Liver (tissue), 9 donors: Measurements from ENCODE around the gene CDC42BPB. TPM values are rescaled to one million over a fixed set of nuclear protein-coding genes. Genes with fewer than 3 reads are reported as not detected.
A peak's percentile ranks its signal among the peaks of the same experiment; 100 is the strongest.

Experiments
- DNase-seq: peaks from one replicate; pipeline ENCODE4 v3.0.0-alpha.2; 2017; ENCODE audit warnings: low spot score
- H3K27ac ChIP-seq, 2 donors: one replicate each; pipeline ENCODE4 v1.7.0; 2013; ENCODE audit warnings: inconsistent platforms in 2 of 2, low read length in 2 of 2, control low read depth in 1 of 2, low read depth in 1 of 2, mild to moderate bottlenecking in 1 of 2
- H3K27me3 ChIP-seq, 4 donors: one replicate each; pipeline versions ENCODE4 v1.6.1 to v1.7.0; 2013; ENCODE audit warnings: low read length in 3 of 4, inconsistent platforms in 1 of 4, mild to moderate bottlenecking in 1 of 4, moderate library complexity in 1 of 4; ENCODE audit not compliant: control insufficient read depth in 4 of 4, insufficient read depth in 4 of 4
- H3K36me3 ChIP-seq, 4 donors: one replicate each; pipeline versions ENCODE4 v1.6.1 to v1.7.0; 2013; ENCODE audit warnings: low read length in 3 of 4, mild to moderate bottlenecking in 3 of 4, low read depth in 1 of 4, moderate library complexity in 1 of 4; ENCODE audit not compliant: control insufficient read depth in 4 of 4, insufficient read depth in 3 of 4
- H3K4me1 ChIP-seq, 4 donors: one replicate each; pipeline versions ENCODE4 v1.6.1 to v1.7.0; 2013; ENCODE audit warnings: low read length in 3 of 4, mild to moderate bottlenecking in 3 of 4, moderate library complexity in 1 of 4; ENCODE audit not compliant: control insufficient read depth in 4 of 4, insufficient read depth in 4 of 4
- H3K4me3 ChIP-seq, 3 donors: one replicate each; pipeline versions ENCODE4 v1.6.1 to v1.7.0; 2013; ENCODE audit warnings: low read length in 3 of 3, control low read depth in 1 of 3, low read depth in 1 of 3, mild to moderate bottlenecking in 1 of 3
- H3K9ac ChIP-seq, 2 donors: one replicate each; pipeline ENCODE4 v1.7.0; 2013; ENCODE audit warnings: low read length in 2 of 2, mild to moderate bottlenecking in 2 of 2, moderate library complexity in 2 of 2, control low read depth in 1 of 2, low read depth in 1 of 2
- H3K9me3 ChIP-seq, 4 donors: one replicate each; pipeline versions ENCODE4 v1.6.1 to v1.7.0; 2013; ENCODE audit warnings: low read length in 3 of 4; ENCODE audit not compliant: control insufficient read depth in 4 of 4
- ATF3 ChIP-seq: IDR thresholded peaks from 2 replicates; pipeline ENCODE4 v1.6.1; 2016; ENCODE audit warnings: antibody characterized with exemption
- CTCF ChIP-seq: fragments of 150-350 bp; IDR thresholded peaks from 2 replicates; pipeline ENCODE4 v1.5.1; 2017; ENCODE audit warnings: improper control_type of control experiment, low read depth, low read length; ENCODE audit not compliant: missing input control
- EGR1 ChIP-seq, 2 donors: IDR thresholded peaks; 2 replicates each; pipeline ENCODE4 v1.6.1; 2016 to 2018; ENCODE audit warnings: antibody characterized with exemption in 2 of 2, low read depth in 2 of 2
- FOXA1 ChIP-seq: IDR thresholded peaks from 2 replicates; pipeline ENCODE4 v1.6.1; 2016; ENCODE audit warnings: antibody characterized with exemption
- FOXA2 ChIP-seq: IDR thresholded peaks from 2 replicates; pipeline ENCODE4 v1.6.1; 2016; ENCODE audit warnings: antibody characterized with exemption
- HNF4A ChIP-seq, 2 donors: conservative IDR thresholded peaks; 2 replicates each; pipeline ENCODE4 v1.6.1; 2016; ENCODE audit warnings: antibody characterized with exemption in 2 of 2, mild to moderate bottlenecking in 2 of 2
- HNF4G ChIP-seq: IDR thresholded peaks from 2 replicates; pipeline ENCODE4 v1.6.1; 2016; ENCODE audit warnings: antibody characterized with exemption
- JUND ChIP-seq, 2 donors: IDR thresholded peaks; 2 replicates each; pipeline ENCODE4 v1.6.1; 2016; ENCODE audit warnings: antibody characterized with exemption in 2 of 2
- NR2F2 ChIP-seq: IDR thresholded peaks from 2 replicates; pipeline ENCODE4 v1.6.1; 2016; ENCODE audit warnings: antibody characterized with exemption
- RAD21 ChIP-seq, 2 donors: IDR thresholded peaks; 2 replicates each; pipeline ENCODE4 v1.6.1; 2016; ENCODE audit warnings: antibody characterized with exemption in 2 of 2, mild to moderate bottlenecking in 2 of 2
- REST ChIP-seq: IDR thresholded peaks from 2 replicates; pipeline ENCODE4 v1.6.1; 2016; ENCODE audit warnings: antibody characterized with exemption, mild to moderate bottlenecking
- RXRA ChIP-seq, 2 donors: IDR thresholded peaks; 2 replicates each; pipeline ENCODE4 v1.6.1; 2017 to 2018; ENCODE audit warnings: antibody characterized with exemption in 2 of 2, mild to moderate bottlenecking in 1 of 2
- SP1 ChIP-seq: IDR thresholded peaks from 2 replicates; pipeline ENCODE4 v1.6.1; 2018; ENCODE audit warnings: antibody characterized with exemption, mild to moderate bottlenecking
- TAF1 ChIP-seq: conservative IDR thresholded peaks from 2 replicates; pipeline ENCODE4 v1.6.1; 2016; ENCODE audit warnings: antibody characterized with exemption, mild to moderate bottlenecking
- YY1 ChIP-seq: IDR thresholded peaks from 2 replicates; pipeline ENCODE4 v1.6.1; 2016; ENCODE audit warnings: antibody characterized with exemption, mild to moderate bottlenecking
- ZBTB33 ChIP-seq: IDR thresholded peaks from 2 replicates; pipeline ENCODE4 v1.6.1; 2016; ENCODE audit warnings: antibody characterized with exemption
- WGBS: extraction: QIAGEN DNeasy Blood & Tissue Kit; methylation state at CpG from one replicate; pipeline ENCODE4 v1.1.7; 2013; 5-methylcytosine and 5-hydroxymethylcytosine counted together
- polyA plus RNA-seq, 2 donors: library from polyadenylated mRNA; stranded (reverse) in 1 of 2; unstranded in 1 of 2; fragments of 200-250 nt in 1 of 2; fragments of >200 nt in 1 of 2; fragmentation: Nextera tagmentation in 1 of 2; extraction: Ambion mirVana in 1 of 2; gene quantifications; one replicate each; pipeline versions ENCODE4 v1.2.1 to v1.2.3, GENCODE V29; 2013 to 2015
- total RNA-seq, 2 donors: library from RNA; depleted of rRNA; stranded (reverse); fragments of >200 nt; gene quantifications; one replicate each; pipeline ENCODE4 v1.2.3, GENCODE V29; 2014
- donor health status: healthy.
- donor health status: healthy.
- donor health status: healthy.
- donor health status: healthy.
- donor health status: healthy.

The CDC42BPB gene
- total and polyA plus RNA-seq, 4 donors = 4.1 to 78.7 (median 29.7) TPM

GRCh38 chr14:103014466-103015228 is 42.7 kb downstream of the CDC42BPB start:
- no peaks in the 10 kb centered on the region for H3K27me3 ChIP-seq
- TF ChIP-seq REST = no peak
- TF ChIP-seq NR2F2 = no peak
- no peak for TF ChIP-seq EGR1 (IDR thresholded peaks at IDR 0.05; ENCODE audit: low read depth in 2 of 2)
- TF ChIP-seq RXRA (IDR thresholded peaks at IDR 0.05) = no peak
- TF ChIP-seq RAD21 (IDR thresholded peaks at IDR 0.05) = no peak
- TF ChIP-seq FOXA1 = no peak
- no peak for TF ChIP-seq FOXA2
- TF ChIP-seq HNF4A (conservative IDR thresholded peaks at IDR 0.05) = no peak
- no peak for TF ChIP-seq HNF4G
- no peak for TF ChIP-seq ATF3
- TF ChIP-seq YY1 = no peak
- TF ChIP-seq TAF1 = no peak
- no peak for TF ChIP-seq ZBTB33
- no peak for TF ChIP-seq CTCF
- TF ChIP-seq SP1 = no peak
- no peak for TF ChIP-seq JUND (IDR thresholded peaks at IDR 0.05)
- no peak for DNase-seq
- no peak overlapping the region for H3K9ac ChIP-seq
- H3K9me3 ChIP-seq = no peaks in the 10 kb centered on the region
- peaks cover 2 to 15% (median 7%) of the 10 kb centered on the region in 4 donors for H3K4me1 ChIP-seq
- WGBS = 69% methylated on average over 11 of the region's 11 CpGs
- H3K4me3 ChIP-seq = no peak overlapping the region
- peaks cover 0 to 5% (median under 1%) of the 10 kb centered on the region in 4 donors for H3K36me3 ChIP-seq
- H3K27ac ChIP-seq = peak overlapping the region in 1 of 2 donors; percentile 4

GRCh38 chr14:103013028-103013427 is 44.3 kb downstream of the CDC42BPB start:
- H3K27me3 ChIP-seq = no peaks in the 10 kb centered on the region
- no peaks in the 10 kb centered on the region for H3K9me3 ChIP-seq
- TF ChIP-seq FOXA2 (no peak), NR2F2 (no peak), EGR1 (IDR thresholded peaks at IDR 0.05; ENCODE audit: low read depth in 2 of 2) (no peak)
- peaks cover 2 to 5% (median 3%) of the 10 kb centered on the region in 4 donors for H3K36me3 ChIP-seq
- 97% methylated on average over 12 of the region's 12 CpGs for WGBS
- H3K9ac ChIP-seq = no peak overlapping the region
- DNase-seq = no peak
- H3K4me3 ChIP-seq = no peak overlapping the region
- H3K27ac ChIP-seq = no peak overlapping the region
- H3K4me1 ChIP-seq = peaks cover 2 to 16% (median 7%) of the 10 kb centered on the region in 4 donors
